ENCODE results near the gene GOLGA6L9. TPM values are rescaled to one million over a fixed set of nuclear protein-coding genes. Genes with fewer than 3 reads are reported as not detected.
"Not testable (repeated sequence)": the region's sequence is repeated elsewhere in the genome, so short reads cannot be mapped to it uniquely, and the experiment has no call there.

GOLGA6L9 gene
- total and polyA plus RNA-seq, 8 donors = 1.4 to 21.7 (median 1.9) TPM

GRCh38 chr15:82398785-82399184 is 30.8 kb upstream of the GOLGA6L9 start:
- FAIRE-seq (no peak), DNase-seq (no peak), ATAC-seq (no peak)
- no peaks in the 10 kb centered on the region for H3K4me1 ChIP-seq
- no CpG with 5 or more reads among the region's 1 CpG for whole genome bisulfite sequencing, 2 donors
- no peaks in the 10 kb centered on the region for H3K27me3 ChIP-seq
- no peak overlapping the region for H3K27ac ChIP-seq
- H3K36me3 ChIP-seq = no peaks in the 10 kb centered on the region
- H3K9me3 ChIP-seq = no peaks in the 10 kb centered on the region
- TF ChIP-seq CTCF (IDR thresholded peaks at IDR 0.05) = no peak
- H3K4me3 ChIP-seq = no peak overlapping the region
- intact Hi-C loops (cut with DNase I) = no loop called here

- H3K27ac ChIP-seq; H3K4me3 ChIP-seq; DNase-seq; FAIRE-seq; H3K4me1 ChIP-seq; ATAC-seq; H3K9me3 ChIP-seq; intact Hi-C loops (cut with DNase I); H3K36me3 ChIP-seq; H3K27me3 ChIP-seq: not testable (repeated sequence)
- WGBS, 2 donors = 84 to 88% methylated on average over 5 of the region's 5 CpGs
These were observed 30.1 kb upstream of the GOLGA6L9 start for GRCh38 chr15:82399366-82400103.

GRCh38 chr15:82401918-82402317 is 27.7 kb upstream of the GOLGA6L9 start:
- H3K27me3 ChIP-seq; ATAC-seq; H3K9me3 ChIP-seq; H3K4me3 ChIP-seq; H3K27ac ChIP-seq; FAIRE-seq; H3K4me1 ChIP-seq; H3K36me3 ChIP-seq; DNase-seq; intact Hi-C loops (cut with DNase I): not testable (repeated sequence)
- WGBS, 2 donors = 80 to 84% methylated on average over 6 of the region's 6 CpGs

DNA sequence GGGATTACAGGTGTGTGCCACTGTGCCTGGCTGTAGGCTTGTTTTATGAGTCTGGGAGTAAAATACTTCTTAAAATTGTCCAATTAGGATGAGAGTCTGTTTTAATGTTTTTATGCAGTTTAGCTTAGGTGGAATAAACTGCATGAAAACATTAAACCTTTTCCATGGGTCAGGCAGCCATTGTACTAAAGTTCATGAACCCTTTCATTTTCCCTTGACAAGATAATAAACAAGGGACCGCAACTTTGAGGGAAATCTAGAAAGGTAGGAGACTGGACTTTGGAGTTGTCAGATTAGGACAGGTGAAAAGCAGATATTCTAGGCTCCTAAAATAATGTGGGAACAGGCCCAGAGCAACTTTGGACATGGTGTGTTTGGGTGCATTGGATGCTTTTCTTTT is 27.3 kb upstream of the GOLGA6L9 start:
- H3K4me1 ChIP-seq; H3K27ac ChIP-seq; FAIRE-seq; H3K36me3 ChIP-seq; intact Hi-C loops (cut with DNase I); H3K9me3 ChIP-seq; ATAC-seq; H3K4me3 ChIP-seq; DNase-seq; H3K27me3 ChIP-seq: not testable (repeated sequence)
- WGBS, 2 donors = 34 to 42% methylated on average over 1 of the region's 1 CpG

- 32 to 35% methylated on average over 2 of the region's 2 CpGs for WGBS, 2 donors
- H3K36me3 ChIP-seq = not testable (repeated sequence)
These were observed 23.4 kb upstream of the GOLGA6L9 start for GRCh38 chr15:82406211-82406610.

DNA sequence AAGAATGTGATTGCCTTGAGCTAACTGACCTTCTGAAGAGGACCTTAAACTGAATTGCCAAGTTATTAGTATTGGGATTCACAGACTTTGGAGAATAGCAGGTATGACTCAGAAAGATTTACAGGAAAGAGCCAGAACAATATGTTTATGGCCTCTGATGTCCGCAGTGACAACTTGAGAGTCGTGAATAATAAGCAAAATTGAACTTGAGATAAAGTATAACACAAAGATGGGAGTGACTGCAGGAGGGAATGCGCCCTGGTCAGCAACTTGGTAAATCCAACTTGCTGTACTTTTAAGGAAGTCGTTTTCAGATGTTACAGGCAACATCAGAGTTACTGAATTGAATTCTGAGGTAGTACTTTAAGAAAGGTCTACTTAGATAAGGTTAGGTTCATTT is 19.3 kb upstream of the GOLGA6L9 start:
- H3K36me3 ChIP-seq; H3K4me1 ChIP-seq; intact Hi-C loops (cut with DNase I); FAIRE-seq; H3K27me3 ChIP-seq; H3K4me3 ChIP-seq; H3K27ac ChIP-seq; H3K9me3 ChIP-seq; ATAC-seq; DNase-seq: not testable (repeated sequence)
- WGBS, 2 donors = 68 to 84% methylated on average over 4 of the region's 4 CpGs

More at GRCh38 chr15:82406211-82406610, 23.4 kb upstream of the GOLGA6L9 start:
- peak; percentile 35 to 70 (median 60) for ATAC-seq
- H3K4me1 ChIP-seq; H3K27me3 ChIP-seq; H3K4me3 ChIP-seq; FAIRE-seq; DNase-seq; H3K9me3 ChIP-seq; intact Hi-C loops (cut with DNase I): not testable (repeated sequence)
- H3K27ac ChIP-seq = peak overlapping the region in 2 of 4 donors; percentile 18 to 30

GRCh38 chr15:82411595-82411994 is 18.0 kb upstream of the GOLGA6L9 start:
- intact Hi-C loops (cut with DNase I); ATAC-seq; H3K27ac ChIP-seq; FAIRE-seq; H3K27me3 ChIP-seq; DNase-seq; H3K36me3 ChIP-seq; H3K9me3 ChIP-seq; H3K4me3 ChIP-seq: not testable (repeated sequence)
- peaks cover 0 to 14% (median 7%) of the 10 kb centered on the region in 3 donors for H3K4me1 ChIP-seq
- 96 to 100% methylated on average over 1 of the region's 1 CpG for WGBS, 2 donors
